Right renal pelvis (tissue), 4 donors: ENCODE results near the gene RNF113A. TPM values are rescaled to one million over a fixed set of nuclear protein-coding genes. Genes with fewer than 3 reads are reported as not detected.
A peak's percentile ranks its signal among the peaks of the same experiment; 100 is the strongest.
"Not testable (repeated sequence)": the region's sequence is repeated elsewhere in the genome, so short reads cannot be mapped to it uniquely, and the experiment has no call there.

Experiments
- DNase-seq, 4 donors: peaks; one replicate each; pipeline ENCODE4 v3.0.0-alpha.2; 2013; ENCODE audit warnings: low read depth in 4 of 4, low spot score in 3 of 4, missing footprints in 1 of 4
- polyA plus RNA-seq, 4 donors: library from polyadenylated mRNA; unstranded; fragments of 120-200 nt; gene quantifications; one replicate each; pipeline ENCODE4 v1.2.1, GENCODE V29; 2013; ENCODE audit not compliant: insufficient read length in 4 of 4

RNF113A gene
- polyA plus RNA-seq, 4 donors: 11.4 to 13.4 (median 12.2) TPM

GRCh38 chrX:119852382-119853353, 18.9 kb downstream of the RNF113A start, which contains the start of gene UPF3B:
Gene UPF3B (minus strand): TSS chrX:119852963. CDS start chrX:119852928, 35 bp downstream.
- DNase-seq: peak; percentile 73 to 91 (median 88)

- DNase-seq: no peak
Measured at GRCh38 chrX:119833905-119834304, 37.6 kb downstream of the RNF113A start.

- no peak for DNase-seq
Measured at GRCh38 chrX:119828446-119828845, 43.1 kb downstream of the RNF113A start.

- DNase-seq: no peak
Measured at GRCh38 chrX:119826399-119826959, 45.1 kb downstream of the RNF113A start.

- not testable (repeated sequence) for DNase-seq
Measured at GRCh38 chrX:119824221-119824620, 47.3 kb downstream of the RNF113A start.

GRCh38 chrX:119821703-119822102, 49.8 kb downstream of the RNF113A start:
- DNase-seq: not testable (repeated sequence)

Other genes with a start within 250 kb of the RNF113A start
- 10 to 100 TPM; 55.7 to 63.4 (median 60.2) TPM for gene SEPTIN6, start 178.6 kb downstream of the RNF113A start, polyA plus RNA-seq
- under 1 TPM; 0.50 to 0.83 (median 0.68) TPM for gene SOWAHD, start 113.1 kb downstream of the RNF113A start, polyA plus RNA-seq
- gene RPL39, start 80.1 kb downstream of the RNF113A start, polyA plus RNA-seq: 1,000 to 10,000 TPM; 2,191 to 2,412 (median 2,308) TPM
- 10 to 100 TPM; 26.7 to 32.7 (median 29.7) TPM for gene UPF3B, start 18.8 kb downstream of the RNF113A start, polyA plus RNA-seq
- gene NDUFA1, start 99 bp upstream of the RNF113A start, polyA plus RNA-seq: 100 to 1,000 TPM; 136 to 144 (median 141) TPM
- gene AKAP14, start 24.2 kb upstream of the RNF113A start, polyA plus RNA-seq: under 1 TPM in 3 of 4 donors, not detected in 1; 0.24 to 0.55 (median 0.27) TPM
- 10 to 100 TPM; 13.4 to 15.2 (median 14.7) TPM for gene NKAP, start 72.0 kb upstream of the RNF113A start, polyA plus RNA-seq
- under 1 TPM in 3 of 4 donors, not detected in 1; 0.07 to 0.87 (median 0.08) TPM for gene RHOXF2B, start 206.0 kb upstream of the RNF113A start, polyA plus RNA-seq
- gene RHOXF1, start 244.2 kb upstream of the RNF113A start, polyA plus RNA-seq: 1 to 10 TPM in 3 of 4 donors, under 1 TPM in 1; 0.22 to 2.3 (median 1.1) TPM